NCI-H510A (cell line): ENCODE results near the gene LILRB1.
"Not testable (repeated sequence)": the region's sequence is repeated elsewhere in the genome, so short reads cannot be mapped to it uniquely, and the experiment has no call there.

Experiments used
- DNase-seq: peaks from one replicate; lab custom pipeline; 2025; lab: John Stamatoyannopoulos, UW

Gene LILRB1

GRCh38 chr19:54662730-54663129 is 32.4 kb downstream of the LILRB1 start, which contains the start of gene LILRB4:
LILRB4 (plus strand) TSS chr19:54662985; CDS start chr19:54663034, 49 bp downstream.
- DNase-seq, result no peak

- DNase-seq, result no peak
These were observed 35.2 kb downstream of the LILRB1 start for GRCh38 chr19:54665530-54665929.

- no peak for DNase-seq
These were observed 36.9 kb downstream of the LILRB1 start for GRCh38 chr19:54667217-54667616.

- no peak for DNase-seq
These were observed 38.1 kb downstream of the LILRB1 start for GRCh38 chr19:54668353-54668752.

GRCh38 chr19:54670576-54671357 is 40.5 kb downstream of the LILRB1 start:
- no peak for DNase-seq

- DNase-seq, result no peak
These were observed 42.9 kb downstream of the LILRB1 start for GRCh38 chr19:54673222-54673621.

GRCh38 chr19:54674021-54674617 is 43.8 kb downstream of the LILRB1 start:
- no peak for DNase-seq

GRCh38 chr19:54676210-54676834 is 46.0 kb downstream of the LILRB1 start:
- not testable (repeated sequence) for DNase-seq

GRCh38 chr19:54677217-54677616 is 46.9 kb downstream of the LILRB1 start:
- DNase-seq, result no peak

- DNase-seq, result not testable (repeated sequence)
These were observed 51.3 kb downstream of the LILRB1 start for GRCh38 chr19:54681596-54681995.

- DNase-seq, result no peak
These were observed 52.1 kb downstream of the LILRB1 start for GRCh38 chr19:54682306-54682856.

- no peak for DNase-seq
These were observed 54.2 kb downstream of the LILRB1 start for GRCh38 chr19:54684527-54684926.
